IPS DF 6.9 (cell line): ENCODE results near the gene PSD2.

Experiments
- DNase-seq: peaks from one replicate; pipeline ENCODE4 v3.0.0-alpha.2; 2013; ENCODE audit warnings: low read depth, low spot score
- H3K27ac ChIP-seq: one replicate; pipeline ENCODE4 v1.5.1; 2013; ENCODE audit warnings: low read length, control low read depth
- H3K27me3 ChIP-seq: 2 replicates; pipeline ENCODE4 v1.6.1; 2013; ENCODE audit warnings: mild to moderate bottlenecking, low read length; ENCODE audit not compliant: control insufficient read depth, insufficient read depth
- H3K36me3 ChIP-seq: 2 replicates; pipeline ENCODE4 v1.6.1; 2013; ENCODE audit warnings: low read length; ENCODE audit not compliant: control insufficient read depth, insufficient read depth
- H3K4me1 ChIP-seq: 2 replicates; pipeline ENCODE4 v1.6.1; 2013; ENCODE audit warnings: low read length; ENCODE audit not compliant: control insufficient read depth, insufficient read depth
- H3K4me3 ChIP-seq: 2 replicates; pipeline ENCODE4 v1.5.1; 2013; ENCODE audit warnings: mild to moderate bottlenecking, low read length
- H3K9me3 ChIP-seq: 2 replicates; pipeline ENCODE4 v1.6.1; 2013; ENCODE audit warnings: low read length, inconsistent platforms; ENCODE audit not compliant: control insufficient read depth, insufficient read depth
- WGBS: extraction: QIAGEN DNeasy Blood & Tissue Kit; methylation state at CpG from one replicate; pipeline ENCODE4 v1.1.7; 2013; ENCODE audit warnings: mixed read lengths, missing lambda C conversion rate; ENCODE audit not compliant: insufficient read length, insufficient coverage; 5-methylcytosine and 5-hydroxymethylcytosine counted together

Gene PSD2

DNA sequence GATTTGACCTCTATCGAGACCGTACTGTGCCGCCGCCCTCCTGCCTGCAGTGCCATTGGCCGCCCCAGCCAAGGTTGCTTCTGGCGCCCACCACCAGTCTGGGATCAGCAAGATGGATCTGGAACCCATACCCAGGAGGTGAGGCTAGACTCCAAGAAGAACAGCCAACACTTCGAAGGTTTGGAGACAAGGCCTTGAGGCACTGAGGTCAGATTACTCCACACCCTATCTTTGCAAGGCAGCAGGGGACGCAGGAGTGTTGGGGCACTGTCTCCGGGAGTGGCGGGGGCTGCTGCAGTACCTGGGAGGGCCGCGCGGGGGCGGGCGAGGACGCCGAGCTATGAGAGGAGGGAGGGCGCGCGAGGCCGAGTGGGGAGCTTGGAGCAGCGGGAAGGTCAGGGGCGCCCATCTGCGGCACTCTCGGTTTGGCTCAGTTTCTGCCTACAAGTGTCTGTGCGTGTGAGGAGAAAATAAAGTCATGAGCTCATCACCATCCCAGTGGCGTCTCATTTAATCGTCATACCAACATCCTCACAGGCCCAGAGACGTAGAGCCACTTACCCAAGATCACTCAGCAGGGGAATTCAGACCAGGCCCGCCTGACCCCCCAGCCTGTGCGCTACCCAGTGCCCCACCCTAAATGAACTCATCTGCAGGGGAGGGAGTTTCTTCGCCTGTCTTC lies 20.5 kb upstream of the PSD2 start:
- H3K27me3 ChIP-seq, result no peaks in the 10 kb centered on the region
- no peak overlapping the region for H3K4me3 ChIP-seq
- H3K4me1 ChIP-seq, result peaks cover 2% of the 10 kb centered on the region; the same call in 1 of the 2 replicates
- no CpG with 5 or more reads among the region's 32 CpGs for WGBS
- no peak for DNase-seq
- no peaks in the 10 kb centered on the region for H3K9me3 ChIP-seq
- no peaks in the 10 kb centered on the region for H3K36me3 ChIP-seq
- H3K27ac ChIP-seq, result no peak overlapping the region

DNA sequence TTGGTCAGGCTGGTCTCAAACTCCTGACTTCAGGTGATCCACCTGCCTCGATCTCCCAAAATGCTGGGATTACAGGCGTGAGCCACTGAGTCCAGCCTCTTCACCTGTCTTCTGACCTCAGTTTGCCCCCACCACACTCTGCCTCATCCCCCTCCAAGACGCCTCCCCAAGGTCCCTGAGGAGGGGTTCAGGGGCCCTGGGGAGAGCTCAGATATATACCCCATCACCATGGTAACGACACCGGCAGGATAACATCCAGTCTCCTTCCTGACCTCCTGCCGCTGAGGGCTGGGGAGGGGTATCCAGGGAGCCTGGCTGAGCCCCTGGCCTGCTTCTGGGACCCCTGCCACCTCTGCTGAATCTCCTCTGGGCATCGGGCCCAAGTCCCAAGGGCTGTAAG lies 19.7 kb upstream of the PSD2 start:
- no CpG with 5 or more reads among the region's 7 CpGs for WGBS
- DNase-seq, result no peak

GRCh38 chr5:139776861-139777260 lies 18.7 kb upstream of the PSD2 start:
- Histone ChIP-seq H3K4me1 (peaks cover 2% of the 10 kb centered on the region; the same call in 1 of the 2 replicates), H3K4me3 (no peak overlapping the region), H3K9me3 (no peaks in the 10 kb centered on the region), H3K27ac (no peak overlapping the region), H3K27me3 (no peaks in the 10 kb centered on the region), H3K36me3 (no peaks in the 10 kb centered on the region)
- no peak for DNase-seq
- WGBS, result no CpG with 5 or more reads among the region's 1 CpG

More for the DNA sequence above, 19.7 kb upstream of the PSD2 start:
- Histone ChIP-seq H3K27ac (no peak overlapping the region), H3K9me3 (no peaks in the 10 kb centered on the region), H3K4me1 (peaks cover 2% of the 10 kb centered on the region; the same call in 1 of the 2 replicates), H3K27me3 (no peaks in the 10 kb centered on the region), H3K36me3 (no peaks in the 10 kb centered on the region), H3K4me3 (no peak overlapping the region)

- no peak for DNase-seq
- Histone ChIP-seq H3K36me3 (no peaks in the 10 kb centered on the region), H3K27ac (no peak overlapping the region), H3K27me3 (no peaks in the 10 kb centered on the region), H3K4me3 (no peak overlapping the region), H3K9me3 (no peaks in the 10 kb centered on the region), H3K4me1 (no peaks in the 10 kb centered on the region)
- WGBS, result no CpG with 5 or more reads among the region's 7 CpGs
Observed at GRCh38 chr5:139783436-139783965, 12.1 kb upstream of the PSD2 start.

- Histone ChIP-seq H3K9me3 (no peaks in the 10 kb centered on the region), H3K27me3 (no peaks in the 10 kb centered on the region), H3K27ac (no peak overlapping the region), H3K4me1 (no peaks in the 10 kb centered on the region), H3K36me3 (no peaks in the 10 kb centered on the region), H3K4me3 (no peak overlapping the region)
- DNase-seq, result no peak
- no CpG with 5 or more reads among the region's 3 CpGs for WGBS
Observed at GRCh38 chr5:139784488-139784887, 11.1 kb upstream of the PSD2 start.

DNA sequence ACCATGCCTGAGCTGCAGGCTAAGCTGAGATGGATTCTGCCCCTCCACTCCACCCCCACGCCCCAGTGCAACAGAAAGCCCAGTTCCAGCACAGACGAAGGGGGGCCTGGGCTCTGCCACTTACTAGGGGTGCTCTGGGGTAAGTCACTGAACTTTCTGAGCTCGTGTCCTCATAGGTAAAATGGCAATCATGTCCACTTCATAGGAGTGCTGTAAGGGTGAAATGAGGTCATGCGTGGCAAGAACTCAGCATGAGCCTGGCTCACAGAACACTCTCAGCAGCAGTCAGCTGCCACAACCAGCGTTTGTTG lies 8.4 kb upstream of the PSD2 start:
- Histone ChIP-seq H3K27ac (no peak overlapping the region), H3K27me3 (no peaks in the 10 kb centered on the region), H3K9me3 (no peaks in the 10 kb centered on the region), H3K36me3 (no peaks in the 10 kb centered on the region), H3K4me3 (no peak overlapping the region), H3K4me1 (no peaks in the 10 kb centered on the region)
- DNase-seq, result no peak
- WGBS, result no CpG with 5 or more reads among the region's 5 CpGs

- H3K4me1 ChIP-seq, result no peaks in the 10 kb centered on the region
- no peaks in the 10 kb centered on the region for H3K27me3 ChIP-seq
- peak overlapping the region; percentile 50; the same call in 1 of the 2 replicates for H3K4me3 ChIP-seq
- no peaks in the 10 kb centered on the region for H3K9me3 ChIP-seq
- H3K27ac ChIP-seq, result no peak overlapping the region
- no peak for DNase-seq
- WGBS, result no CpG with 5 or more reads among the region's 57 CpGs
- no peaks in the 10 kb centered on the region for H3K36me3 ChIP-seq
Observed at GRCh38 chr5:139787568-139788293, 7.9 kb upstream of the PSD2 start.

- H3K4me3 ChIP-seq, result peak overlapping the region; percentile 20; the same call in 1 of the 2 replicates
- no peak for DNase-seq
- no peaks in the 10 kb centered on the region for H3K36me3 ChIP-seq
- no CpG with 5 or more reads among the region's 32 CpGs for WGBS
- peaks cover 4% of the 10 kb centered on the region; the same call in 1 of the 2 replicates for H3K27me3 ChIP-seq
- H3K27ac ChIP-seq, result no peak overlapping the region
- no peaks in the 10 kb centered on the region for H3K4me1 ChIP-seq
- no peaks in the 10 kb centered on the region for H3K9me3 ChIP-seq
Observed at GRCh38 chr5:139788294-139788910, 7.2 kb upstream of the PSD2 start.

DNA sequence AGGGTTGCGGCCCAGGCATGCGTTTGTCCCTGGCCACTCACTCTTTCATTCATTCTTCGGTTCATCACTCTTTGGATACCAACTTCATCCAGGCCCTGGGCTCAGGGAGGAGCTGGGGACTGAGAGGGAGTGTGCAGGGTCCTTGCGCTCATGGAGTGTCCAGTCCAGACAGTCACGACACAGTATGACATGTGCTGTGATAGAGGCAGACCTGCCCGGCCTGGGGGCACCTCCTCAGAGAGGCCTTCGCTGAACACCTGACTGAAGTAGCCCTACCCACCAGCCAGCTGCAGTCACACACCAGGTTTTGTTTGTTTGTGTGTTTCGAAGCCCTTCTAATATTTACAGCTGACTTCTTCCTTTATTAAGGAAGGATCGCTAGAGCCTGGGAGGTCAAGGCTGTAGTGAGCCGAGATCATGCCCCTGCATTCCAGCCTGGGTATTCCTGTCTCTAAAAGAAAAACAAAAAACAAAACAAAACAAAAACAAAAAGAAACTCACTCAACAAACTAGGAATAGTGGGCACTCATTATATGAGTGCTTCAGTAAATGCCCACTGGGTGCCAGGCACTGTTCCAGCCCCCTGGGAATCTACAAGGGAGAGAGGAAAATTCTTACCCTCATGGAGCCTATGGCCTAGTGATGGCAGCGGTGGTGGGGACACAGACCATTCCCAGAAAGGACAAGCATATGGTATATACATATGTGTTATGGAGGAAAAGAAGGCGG lies 6.3 kb upstream of the PSD2 start:
- DNase-seq, result no peak
- Histone ChIP-seq H3K4me1 (no peaks in the 10 kb centered on the region), H3K9me3 (no peaks in the 10 kb centered on the region), H3K27me3 (peaks cover 13% of the 10 kb centered on the region), H3K27ac (no peak overlapping the region), H3K36me3 (no peaks in the 10 kb centered on the region), H3K4me3 (no peak overlapping the region)
- WGBS, result 100% methylated on average over 1 of the region's 12 CpGs

- Histone ChIP-seq H3K36me3 (no peaks in the 10 kb centered on the region), H3K4me3 (no peak overlapping the region), H3K27ac (no peak overlapping the region), H3K27me3 (peaks cover 18% of the 10 kb centered on the region), H3K9me3 (no peaks in the 10 kb centered on the region), H3K4me1 (no peaks in the 10 kb centered on the region; the same call in 1 of the 2 replicates)
- no CpG with 5 or more reads among the region's 12 CpGs for WGBS
- no peak for DNase-seq
Observed at GRCh38 chr5:139789845-139790189, 5.8 kb upstream of the PSD2 start.
